T-cell (primary cell): ENCODE measurements around the gene IL1RL2. TPM values are rescaled to one million over a fixed set of nuclear protein-coding genes. Genes with fewer than 3 reads are reported as not detected.

Experiments
- ATAC-seq, 4 experiments: fragments of 200-7000 bp in 3 of 4; fragments of 150-1000 bp in 1 of 4; cut with Tn5 transposase; replicated peaks in 1 of 4; 1 replicate in 3 of 4; 2 replicates in 1 of 4; pipeline ENCODE4 v1.10.0; 2021; ENCODE audit warnings: moderate library complexity in 3 of 4, mild to moderate bottlenecking in 2 of 4, moderate number of reproducible peaks in 1 of 4
- CTCF ChIA-PET, 2 donors: fragments of 300-600 bp; sonication (Branson Sonifier 250); formaldehyde crosslinking; loops; one replicate each; lab custom pipeline; 2022; ENCODE audit warnings: antibody characterized with exemption in 2 of 2; lab: Charles Lee
- POLR2A ChIA-PET, 2 donors: fragments of 300-600 bp; sonication (Branson Sonifier 250); formaldehyde crosslinking; loops; one replicate each; lab custom pipeline; 2022; ENCODE audit warnings: antibody characterized with exemption in 2 of 2; lab: Charles Lee
- DNase-seq, 35 experiments: peaks; one replicate each; pipeline versions ENCODE4 v3.0.0 to v3.0.0-alpha.2; 2013 to 2023
- H3K27ac ChIP-seq: one replicate; pipeline ENCODE4 v1.5.1; 2013; ENCODE audit warnings: low read length
- H3K27me3 ChIP-seq, 2 experiments: replicated peaks in 1 of 2; 1 replicate in 1 of 2; 2 replicates in 1 of 2; pipeline versions ENCODE4 v1.6.1 to v1.7.0; 2013; ENCODE audit warnings: low read length in 1 of 2, mixed read lengths in 1 of 2; ENCODE audit not compliant: control insufficient read depth in 2 of 2, insufficient read depth in 2 of 2; ENCODE audit errors: extremely low read depth in 1 of 2
- H3K36me3 ChIP-seq, 2 donors: 1 replicate in 1 of 2; 2 replicates in 1 of 2; pipeline versions ENCODE4 v1.6.1 to v1.7.0; 2013; ENCODE audit warnings: low read length in 1 of 2; ENCODE audit not compliant: control insufficient read depth in 2 of 2, insufficient read depth in 1 of 2; ENCODE audit errors: extremely low read depth in 1 of 2
- H3K4me1 ChIP-seq, 2 experiments: 1 replicate in 1 of 2; 2 replicates in 1 of 2; pipeline versions ENCODE4 v1.6.1 to v1.7.0; 2013; ENCODE audit warnings: low read length in 2 of 2, mixed read lengths in 1 of 2; ENCODE audit not compliant: insufficient read depth in 2 of 2, control insufficient read depth in 1 of 2; ENCODE audit errors: extremely low read depth in 1 of 2
- H3K4me3 ChIP-seq, 2 donors: 1 replicate in 1 of 2; 2 replicates in 1 of 2; pipeline versions ENCODE4 v1.5.1 to v1.7.0; 2013; ENCODE audit warnings: mild to moderate bottlenecking in 2 of 2, low read length in 1 of 2, moderate library complexity in 1 of 2; ENCODE audit not compliant: control insufficient read depth in 1 of 2; ENCODE audit errors: extremely low read depth in 1 of 2
- H3K9me3 ChIP-seq: 2 replicates; pipeline ENCODE4 v1.7.0; 2013
- H3K27ac Mint-ChIP-seq, 2 donors: one replicate each; pipeline ENCODE4 v1.8.0; 2020 to 2021; ENCODE audit warnings: mild to moderate bottlenecking in 2 of 2, mixed read lengths in 2 of 2
- H3K27me3 Mint-ChIP-seq, 2 donors: one replicate each; pipeline ENCODE4 v1.8.0; 2021 to 2022; ENCODE audit warnings: mixed read lengths in 2 of 2
- H3K36me3 Mint-ChIP-seq: one replicate; pipeline ENCODE4 v1.8.0; 2021; ENCODE audit warnings: mixed read lengths
- H3K4me1 Mint-ChIP-seq, 3 donors: one replicate each; pipeline ENCODE4 v1.8.0; 2020 to 2022; ENCODE audit warnings: mixed read lengths in 3 of 3, mild to moderate bottlenecking in 1 of 3
- H3K4me3 Mint-ChIP-seq, 3 donors: one replicate each; pipeline ENCODE4 v1.8.0; 2020 to 2022; ENCODE audit warnings: mild to moderate bottlenecking in 3 of 3, mixed read lengths in 3 of 3, moderate library complexity in 3 of 3
- H3K9me3 Mint-ChIP-seq, 3 donors: one replicate each; pipeline ENCODE4 v1.8.0; 2020 to 2022; ENCODE audit warnings: mixed read lengths in 3 of 3
- WGBS: methylation state at CpG from one replicate; pipeline ENCODE4 v1.1.5; 2013; ENCODE audit warnings: missing lambda C conversion rate; ENCODE audit not compliant: insufficient coverage; 5-methylcytosine and 5-hydroxymethylcytosine counted together
- total RNA-seq, 35 experiments: library from RNA in 6 of 35; stranded (reverse) in 6 of 35; fragments of 120-200 nt in 1 of 35; gene quantifications; one replicate each; pipeline versions ENCODE4 v1.2.1 to v1.2.4 and lab custom pipeline; 2013 to 2026

The IL1RL2 gene
- total RNA-seq, 5 donors from 2014 or later (not counting 1 experiment from before 2014, with no cell fraction given) = not detected

DNA sequence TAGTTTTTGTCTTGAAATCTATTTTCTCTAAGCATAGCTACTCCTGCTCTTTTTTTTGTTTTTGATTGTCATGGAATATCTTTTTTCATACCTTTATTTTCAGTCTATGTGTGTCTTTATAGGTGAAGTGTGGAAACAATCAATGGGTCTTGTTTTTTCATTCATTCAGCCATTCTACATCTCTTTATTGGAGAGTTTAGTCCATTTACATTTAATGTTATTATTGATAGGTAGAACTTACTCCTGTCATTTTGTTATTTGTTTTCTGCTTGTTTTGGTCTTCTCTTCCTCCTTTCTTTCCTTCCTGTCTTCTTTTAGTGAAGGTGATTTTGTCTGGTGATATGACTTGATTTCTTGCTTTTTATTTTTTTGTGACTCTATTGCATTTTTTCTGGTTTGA lies 17.8 kb downstream of the IL1RL2 start:
- no peaks in the 10 kb centered on the region for H3K4me1 Mint-ChIP-seq
- Histone ChIP-seq H3K4me1 (no peaks in the 10 kb centered on the region), H3K27ac (no peak overlapping the region), H3K36me3 (no peaks in the 10 kb centered on the region), H3K9me3 (no peaks in the 10 kb centered on the region), H3K27me3 (peaks cover 0 to 12% of the 10 kb centered on the region in 2 experiments), H3K4me3 (no peak overlapping the region)
- ATAC-seq = no peak
- H3K9me3 Mint-ChIP-seq = peaks cover 0 to 6% (median 0%) of the 10 kb centered on the region in 3 donors
- no peaks in the 10 kb centered on the region for H3K36me3 Mint-ChIP-seq
- DNase-seq = no peak
- CTCF ChIA-PET = interaction anchor here in 1 of 2 donors (0.6 kb wide), 1 partner anchor 1575 kb away, joined by 6 read pairs; no protein-coding TSS in a partner anchor
- H3K27me3 Mint-ChIP-seq = peaks cover 0 to 3% of the 10 kb centered on the region in 2 donors
- H3K4me3 Mint-ChIP-seq = no peak overlapping the region
- H3K27ac Mint-ChIP-seq = no peak overlapping the region
- POLR2A ChIA-PET = no interaction called here

DNA sequence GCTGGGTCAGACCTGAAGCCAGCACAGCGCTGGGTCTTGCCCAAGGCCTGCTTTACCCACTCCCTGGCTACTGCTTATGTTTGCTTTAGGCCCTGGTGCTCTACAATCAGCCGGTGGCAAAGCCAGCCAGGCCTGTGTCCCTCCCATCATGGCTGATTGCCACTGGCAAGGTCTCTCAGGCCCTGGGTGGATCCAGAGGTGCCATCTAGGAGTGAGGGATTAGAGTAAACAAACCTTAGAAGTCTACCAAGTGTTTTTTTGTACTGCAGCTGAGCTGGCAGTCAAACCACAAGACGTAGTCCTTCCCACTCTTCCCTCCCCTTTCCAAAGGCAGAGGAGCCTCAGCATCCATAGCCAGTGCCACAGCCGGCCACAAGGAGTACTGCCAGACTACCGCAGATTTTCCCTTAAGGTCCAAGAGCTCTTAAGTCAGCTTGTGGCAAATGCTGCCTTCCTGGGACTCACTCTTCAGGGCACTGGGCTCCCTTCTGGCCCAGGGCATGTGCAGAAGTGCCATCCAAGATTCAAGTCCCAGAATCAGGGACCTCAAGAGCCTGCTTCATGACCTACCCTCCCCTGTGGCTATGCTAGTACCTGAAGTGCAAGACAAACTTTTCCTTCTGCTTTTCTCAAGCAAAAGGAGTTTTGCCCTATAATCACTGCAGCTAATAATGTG lies 20.0 kb downstream of the IL1RL2 start:
- ATAC-seq (no peak), DNase-seq (no peak)
- 71% methylated on average over 4 of the region's 5 CpGs for WGBS
- ChIA-PET CTCF (no interaction called here), POLR2A (no interaction called here)
- H3K4me3 ChIP-seq = no peak overlapping the region
- H3K27me3 ChIP-seq = peaks cover 0 to 12% of the 10 kb centered on the region in 2 experiments
- Mint-ChIP-seq H3K36me3 (no peaks in the 10 kb centered on the region), H3K4me1 (no peaks in the 10 kb centered on the region), H3K27me3 (no peaks in the 10 kb centered on the region), H3K27ac (no peak overlapping the region), H3K9me3 (peaks cover 0 to 6% (median 0%) of the 10 kb centered on the region in 3 donors), H3K4me3 (no peak overlapping the region)
- H3K9me3 ChIP-seq = no peaks in the 10 kb centered on the region
- no peaks in the 10 kb centered on the region for H3K36me3 ChIP-seq
- no peaks in the 10 kb centered on the region for H3K4me1 ChIP-seq
- no peak overlapping the region for H3K27ac ChIP-seq

DNA sequence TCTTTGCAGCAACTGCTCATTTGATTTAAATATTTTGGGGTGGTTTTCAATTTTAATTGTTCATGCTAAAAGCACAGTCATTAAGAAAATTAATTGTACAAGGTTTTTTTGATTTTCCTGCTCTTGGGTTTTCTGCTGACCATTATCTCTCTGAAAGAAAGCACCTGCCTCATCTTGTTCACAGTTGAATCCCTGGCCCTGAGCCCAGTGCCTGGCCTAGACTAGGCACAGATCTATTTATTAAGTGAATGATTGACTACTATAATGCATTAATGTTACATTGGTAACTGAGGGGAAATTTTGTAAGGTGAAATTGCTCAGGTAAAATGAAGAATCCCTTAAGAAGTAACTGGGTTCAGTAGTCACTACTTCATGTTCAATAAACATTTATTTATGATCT lies 22.0 kb downstream of the IL1RL2 start:
- no peaks in the 10 kb centered on the region for H3K27me3 Mint-ChIP-seq
- DNase-seq (no peak), ATAC-seq (no peak)
- no peak overlapping the region for H3K27ac Mint-ChIP-seq
- ChIA-PET POLR2A (no interaction called here), CTCF (no interaction called here)
- H3K36me3 Mint-ChIP-seq = no peaks in the 10 kb centered on the region
- peaks cover 0 to 6% (median 0%) of the 10 kb centered on the region in 3 donors for H3K9me3 Mint-ChIP-seq
- H3K4me1 Mint-ChIP-seq = no peaks in the 10 kb centered on the region
- no peak overlapping the region for H3K27ac ChIP-seq
- H3K36me3 ChIP-seq = no peaks in the 10 kb centered on the region
- H3K4me3 Mint-ChIP-seq = no peak overlapping the region
- H3K4me1 ChIP-seq = no peaks in the 10 kb centered on the region
- H3K9me3 ChIP-seq = no peaks in the 10 kb centered on the region
- no peak overlapping the region for H3K4me3 ChIP-seq
- H3K27me3 ChIP-seq = peaks cover 0 to 10% of the 10 kb centered on the region in 2 experiments

DNA sequence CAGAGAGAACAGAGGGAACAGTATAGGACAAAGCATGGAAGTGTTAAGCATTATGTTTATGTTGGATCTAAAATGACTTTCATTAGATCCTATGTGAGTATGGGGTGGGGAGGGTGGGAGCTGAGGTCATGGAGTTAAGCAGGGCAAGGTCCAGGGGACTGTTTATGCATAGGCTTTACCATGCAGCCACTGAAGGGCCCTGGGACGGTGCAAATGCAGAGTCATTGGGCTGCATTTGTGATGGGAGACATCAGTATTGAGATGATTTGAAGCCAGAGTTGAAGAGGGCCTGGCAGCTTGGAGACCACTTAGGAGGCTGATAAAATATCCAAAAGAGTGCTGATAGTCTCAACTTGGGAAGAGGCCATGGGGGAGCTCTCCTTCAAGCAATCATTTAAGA lies 22.7 kb downstream of the IL1RL2 start:
- Histone ChIP-seq H3K4me3 (no peak overlapping the region), H3K27ac (no peak overlapping the region), H3K4me1 (no peaks in the 10 kb centered on the region), H3K36me3 (no peaks in the 10 kb centered on the region), H3K9me3 (no peaks in the 10 kb centered on the region), H3K27me3 (peaks cover 0 to 10% of the 10 kb centered on the region in 2 experiments)
- ATAC-seq (no peak), DNase-seq (no peak)
- POLR2A ChIA-PET = no interaction called here
- Mint-ChIP-seq H3K27me3 (no peaks in the 10 kb centered on the region), H3K9me3 (peaks cover 0 to 6% (median 0%) of the 10 kb centered on the region in 3 donors), H3K36me3 (no peaks in the 10 kb centered on the region), H3K4me3 (no peak overlapping the region), H3K4me1 (no peaks in the 10 kb centered on the region), H3K27ac (no peak overlapping the region)
- CTCF ChIA-PET = no interaction called here
- 0% methylated on average over 1 of the region's 1 CpG for WGBS

DNA sequence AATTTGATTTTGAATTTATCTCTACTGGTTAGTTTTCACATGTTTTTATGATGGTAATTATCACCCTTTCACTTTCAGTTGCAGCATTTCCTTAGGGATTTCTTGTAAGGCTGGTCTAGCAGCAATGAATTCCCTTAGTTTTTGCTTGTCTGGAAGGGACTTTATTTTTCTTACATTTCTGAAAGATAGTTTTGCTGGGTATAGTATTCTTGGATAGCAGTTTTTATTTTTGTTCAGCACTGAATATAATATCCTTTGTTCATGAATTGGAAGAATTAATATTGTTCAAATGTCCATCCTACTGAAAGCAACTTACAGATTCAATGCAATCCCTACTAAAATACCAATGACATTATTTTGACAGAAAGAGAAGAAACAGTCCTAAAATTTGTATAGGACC lies 30.2 kb downstream of the IL1RL2 start:
- DNase-seq (no peak), ATAC-seq (no peak)
- ChIA-PET POLR2A (no interaction called here), CTCF (interaction anchor here in 1 of 2 donors (1.0 kb wide), 1 partner anchor 197 kb away, joined by 3 read pairs; no protein-coding TSS in a partner anchor)
- Mint-ChIP-seq H3K9me3 (peaks cover 10 to 38% (median 27%) of the 10 kb centered on the region in 3 donors), H3K36me3 (peaks cover 24% of the 10 kb centered on the region), H3K27ac (peak overlapping the region in 1 of 2 donors; percentile 12), H3K4me3 (no peak overlapping the region), H3K27me3 (no peaks in the 10 kb centered on the region), H3K4me1 (peaks cover 17 to 18% (median 18%) of the 10 kb centered on the region in 3 donors)
- H3K4me1 ChIP-seq = peaks cover 2 to 10% of the 10 kb centered on the region in 2 experiments
- H3K9me3 ChIP-seq = peaks cover 3% of the 10 kb centered on the region
- no peaks in the 10 kb centered on the region for H3K27me3 ChIP-seq
- H3K36me3 ChIP-seq = no peaks in the 10 kb centered on the region
- no peak overlapping the region for H3K4me3 ChIP-seq
- no peak overlapping the region for H3K27ac ChIP-seq

DNA sequence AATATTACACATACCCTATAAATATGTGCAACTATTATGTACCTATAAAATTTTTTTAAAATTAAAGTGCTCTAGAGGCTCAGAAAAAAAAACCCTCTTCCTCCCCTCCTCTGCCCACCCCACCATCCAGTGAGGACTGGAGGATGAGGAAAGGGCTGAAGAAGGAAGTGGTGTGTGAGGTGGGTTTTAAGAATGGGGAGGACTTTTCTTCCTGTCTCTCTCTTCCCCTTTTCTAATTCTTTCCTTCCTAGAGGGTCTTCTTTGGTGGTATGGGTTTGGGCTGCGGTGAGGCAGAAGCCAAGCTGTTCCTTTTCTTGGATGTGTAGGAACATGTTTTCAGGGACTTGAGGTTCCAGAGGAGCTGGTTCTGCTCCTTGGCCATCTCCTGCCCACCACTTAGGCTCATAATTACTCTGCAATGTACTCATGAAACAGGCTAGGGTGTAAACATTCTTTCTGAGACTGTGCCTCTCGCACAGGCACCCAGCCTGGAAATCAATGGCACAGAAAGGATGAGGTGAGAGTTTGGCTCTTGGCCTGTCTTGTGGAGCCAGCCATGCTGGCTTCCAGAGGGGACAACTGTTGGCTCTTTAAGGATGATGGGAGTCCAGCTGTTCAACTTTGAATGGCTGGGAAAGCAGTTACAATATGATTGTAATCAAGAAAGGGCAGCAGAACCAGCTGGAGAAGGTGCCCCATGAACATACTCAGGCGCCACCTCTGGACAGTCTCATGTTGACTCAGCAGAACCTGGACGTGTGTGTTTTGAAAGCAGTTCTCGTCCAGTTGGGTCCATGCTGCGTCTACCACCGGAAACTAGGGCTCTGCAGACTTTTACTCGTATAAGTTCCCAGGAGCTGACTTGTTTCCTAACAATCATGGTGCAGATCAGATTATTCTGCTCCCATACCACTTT lies 38.3 kb downstream of the IL1RL2 start:
- ATAC-seq (no peak), DNase-seq (no peak)
- CTCF ChIA-PET = no interaction called here
- H3K4me3 Mint-ChIP-seq = no peak overlapping the region
- H3K4me1 Mint-ChIP-seq = peaks cover 13 to 34% (median 30%) of the 10 kb centered on the region in 3 donors
- POLR2A ChIA-PET = no interaction called here
- no peaks in the 10 kb centered on the region for H3K9me3 Mint-ChIP-seq
- H3K27me3 Mint-ChIP-seq = peaks cover 0 to 4% of the 10 kb centered on the region in 2 donors
- WGBS = 90% methylated on average over 6 of the region's 8 CpGs
- H3K9me3 ChIP-seq = no peaks in the 10 kb centered on the region
- no peak overlapping the region for H3K27ac ChIP-seq
- peaks cover 0 to 12% of the 10 kb centered on the region in 2 experiments for H3K4me1 ChIP-seq
- no peak overlapping the region for H3K4me3 ChIP-seq
- no peaks in the 10 kb centered on the region for H3K36me3 Mint-ChIP-seq
- H3K27ac Mint-ChIP-seq = peak overlapping the region in 1 of 2 donors; percentile 8
- no peaks in the 10 kb centered on the region for H3K36me3 ChIP-seq
- no peaks in the 10 kb centered on the region for H3K27me3 ChIP-seq
